Esophagus squamous epithelium (tissue), 5 donors: ENCODE data around the gene DUSP11. TPM values are rescaled to one million over a fixed set of nuclear protein-coding genes. Genes with fewer than 3 reads are reported as not detected.
"Not testable (repeated sequence)": the region's sequence is repeated elsewhere in the genome, so short reads cannot be mapped to it uniquely, and the experiment has no call there.

ENCODE experiments used
- DNase-seq: peaks from one replicate; lab custom pipeline; 2025; lab: John Stamatoyannopoulos, UW
- H3K27ac ChIP-seq, 4 donors: fragments of 200-600 bp; sonication (generic); one replicate each; pipeline ENCODE4 v1.5.1; 2016 to 2019; ENCODE audit warnings: mild to moderate bottlenecking in 1 of 4
- H3K27me3 ChIP-seq, 4 donors: fragments of 200-600 bp; sonication (generic); 1 replicate in 3 of 4; 2 replicates in 1 of 4; pipeline versions ENCODE4 v1.5.1 to v1.6.0; 2017 to 2021; ENCODE audit warnings: antibody characterized with exemption in 1 of 4
- H3K36me3 ChIP-seq, 3 donors: fragments of 200-600 bp; sonication (generic); one replicate each; pipeline ENCODE4 v1.5.1; 2016 to 2019
- H3K4me1 ChIP-seq, 3 donors: fragments of 200-600 bp; sonication (generic); one replicate each; pipeline ENCODE4 v1.5.1; 2017 to 2019
- H3K4me3 ChIP-seq, 4 donors: fragments of 200-600 bp; sonication (generic); 1 replicate in 3 of 4; 2 replicates in 1 of 4; pipeline ENCODE4 v1.5.1; 2016 to 2019; ENCODE audit warnings: mild to moderate bottlenecking in 2 of 4, moderate library complexity in 1 of 4
- H3K9me3 ChIP-seq, 3 donors: fragments of 200-600 bp; sonication (generic); one replicate each; pipeline ENCODE4 v1.5.1; 2016 to 2019
- POLR2A ChIP-seq, 4 donors: fragments of 450-650 bp; IDR thresholded peaks; one replicate each; pipeline ENCODE4 v1.6.1; 2017; ENCODE audit warnings: antibody characterized with exemption in 4 of 4, mild to moderate bottlenecking in 4 of 4, moderate library complexity in 3 of 4
- WGBS, 2 donors: methylation state at CpG; one replicate each; pipeline ENCODE4 v1.1.5; 2018; 5-methylcytosine and 5-hydroxymethylcytosine counted together
- intact Hi-C: fragments of 100-400 bp; cut with DNase I; formaldehyde crosslinking; loops from one replicate; pipeline ENCODE4 v1.15.0; 2022
- total RNA-seq, 4 donors: library from RNA; depleted of rRNA; stranded (reverse); fragments of >200 nt; gene quantifications; one replicate each; pipeline ENCODE4 v1.1.0, GENCODE V29; 2016
- TF ChIP-seq, protein P1 (sequence below), 6 experiments: fragments of 450-650 bp in 4 of 6; fragments of 200-600 bp in 2 of 6; sonication (generic) in 2 of 6; IDR thresholded peaks; one replicate each; pipeline ENCODE4 v1.5.1; 2016 to 2019; ENCODE audit warnings: antibody characterized with exemption in 6 of 6, mild to moderate bottlenecking in 4 of 6, moderate library complexity in 4 of 6
- donor health status: DM: yes; HTN: yes; CAD: no.

The DUSP11 gene
- total RNA-seq, 4 donors from 2014 or later: 24.5 to 48.2 (median 41.0) TPM

DNA sequence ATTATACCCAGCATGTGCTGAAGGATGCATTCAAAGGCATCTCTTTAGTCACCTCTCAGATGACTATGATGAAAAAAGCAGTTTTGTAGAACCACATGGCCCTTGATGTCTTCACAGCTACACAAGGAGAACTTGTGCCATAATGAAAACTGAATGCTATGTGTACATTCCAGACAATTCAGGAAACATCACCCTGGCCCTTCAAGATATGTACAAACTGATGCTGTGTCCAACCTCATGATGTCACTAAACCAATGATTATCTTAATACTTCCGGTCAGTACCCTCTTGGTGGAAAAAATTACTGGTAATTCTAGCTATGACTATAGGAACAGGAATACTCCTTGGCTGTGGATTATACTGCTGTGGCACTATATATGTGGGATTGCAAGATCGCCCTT is 20.0 kb downstream of the DUSP11 start:
- H3K36me3 ChIP-seq: peaks cover 0 to 100% (median 35%) of the 10 kb centered on the region in 3 donors
- no peaks in the 10 kb centered on the region for H3K27me3 ChIP-seq
- no peak for TF ChIP-seq POLR2A (IDR thresholded peaks at IDR 0.05)
- TF ChIP-seq, protein P1, sequence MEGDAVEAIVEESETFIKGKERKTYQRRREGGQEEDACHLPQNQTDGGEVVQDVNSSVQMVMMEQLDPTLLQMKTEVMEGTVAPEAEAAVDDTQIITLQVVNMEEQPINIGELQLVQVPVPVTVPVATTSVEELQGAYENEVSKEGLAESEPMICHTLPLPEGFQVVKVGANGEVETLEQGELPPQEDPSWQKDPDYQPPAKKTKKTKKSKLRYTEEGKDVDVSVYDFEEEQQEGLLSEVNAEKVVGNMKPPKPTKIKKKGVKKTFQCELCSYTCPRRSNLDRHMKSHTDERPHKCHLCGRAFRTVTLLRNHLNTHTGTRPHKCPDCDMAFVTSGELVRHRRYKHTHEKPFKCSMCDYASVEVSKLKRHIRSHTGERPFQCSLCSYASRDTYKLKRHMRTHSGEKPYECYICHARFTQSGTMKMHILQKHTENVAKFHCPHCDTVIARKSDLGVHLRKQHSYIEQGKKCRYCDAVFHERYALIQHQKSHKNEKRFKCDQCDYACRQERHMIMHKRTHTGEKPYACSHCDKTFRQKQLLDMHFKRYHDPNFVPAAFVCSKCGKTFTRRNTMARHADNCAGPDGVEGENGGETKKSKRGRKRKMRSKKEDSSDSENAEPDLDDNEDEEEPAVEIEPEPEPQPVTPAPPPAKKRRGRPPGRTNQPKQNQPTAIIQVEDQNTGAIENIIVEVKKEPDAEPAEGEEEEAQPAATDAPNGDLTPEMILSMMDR (IDR thresholded peaks at IDR 0.05): no peak
- H3K4me1 ChIP-seq: peaks cover 0 to 23% (median 0%) of the 10 kb centered on the region in 3 donors
- H3K4me3 ChIP-seq: no peak overlapping the region
- WGBS, 2 donors: 83 to 100% methylated on average over 2 of the region's 2 CpGs
- H3K27ac ChIP-seq: no peak overlapping the region
- intact Hi-C loops: no loop called here
- no peaks in the 10 kb centered on the region for H3K9me3 ChIP-seq
- DNase-seq: no peak

DNA sequence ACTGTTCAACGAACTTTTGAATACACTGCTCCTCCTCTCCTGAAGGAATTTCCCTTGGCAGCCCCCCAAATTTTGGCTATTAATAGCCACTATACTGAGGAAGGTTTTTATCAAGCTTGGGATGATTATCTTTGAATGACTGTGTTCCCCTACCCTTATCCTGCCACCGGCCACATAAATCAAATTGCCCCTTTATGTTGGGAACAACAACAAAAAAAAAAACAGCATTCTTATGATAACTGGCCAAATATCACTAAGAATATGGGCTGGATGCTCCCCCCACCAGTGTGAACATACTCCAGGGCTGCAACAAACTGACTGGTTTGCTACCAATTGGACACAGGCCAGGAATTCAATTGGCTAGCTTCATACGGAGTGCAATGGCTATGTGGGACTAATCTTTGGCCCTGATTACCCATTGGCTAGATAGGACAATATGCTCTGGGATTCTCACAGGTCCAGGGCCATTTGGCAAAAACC is 20.6 kb downstream of the DUSP11 start:
- H3K36me3 ChIP-seq: peaks cover 0 to 100% (median 30%) of the 10 kb centered on the region in 3 donors
- no peak overlapping the region for H3K27ac ChIP-seq
- DNase-seq: no peak
- H3K4me3 ChIP-seq: no peak overlapping the region
- 33 to 41% methylated on average over 3 of the region's 3 CpGs for WGBS, 2 donors
- intact Hi-C loops: no loop called here
- no peaks in the 10 kb centered on the region for H3K27me3 ChIP-seq
- no peaks in the 10 kb centered on the region for H3K9me3 ChIP-seq
- TF ChIP-seq, protein P1 (IDR thresholded peaks at IDR 0.05): no peak
- no peak for TF ChIP-seq POLR2A (IDR thresholded peaks at IDR 0.05)
- H3K4me1 ChIP-seq: peaks cover 0 to 17% (median 0%) of the 10 kb centered on the region in 3 donors

DNA sequence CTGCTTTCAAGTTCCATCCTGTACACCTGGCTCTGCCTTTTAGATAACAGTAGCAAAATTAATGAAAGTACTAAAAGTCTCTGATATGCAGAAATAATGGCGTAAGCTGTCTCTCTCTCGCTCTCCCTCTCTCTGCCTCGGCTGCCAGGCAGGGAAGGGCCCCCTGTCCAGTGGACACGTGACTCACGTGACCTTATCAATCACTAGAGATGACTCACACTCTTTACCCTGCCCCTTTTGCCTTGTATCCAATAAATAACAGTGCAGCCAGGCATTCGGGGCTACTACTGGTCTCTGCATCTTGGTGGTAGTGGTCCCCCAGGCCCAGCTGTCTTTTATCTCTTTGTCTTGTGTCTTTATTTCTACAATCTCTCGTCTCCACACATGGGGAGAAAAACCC is 25.6 kb downstream of the DUSP11 start:
- intact Hi-C loops, H3K4me1 ChIP-seq, H3K9me3 ChIP-seq, H3K27me3 ChIP-seq, H3K4me3 ChIP-seq, H3K27ac ChIP-seq, DNase-seq: not testable (repeated sequence)
- H3K36me3 ChIP-seq: peaks cover 0 to 96% (median 20%) of the 10 kb centered on the region in 3 donors
- WGBS, 2 donors: 78 to 81% methylated on average over 7 of the region's 7 CpGs

DNA sequence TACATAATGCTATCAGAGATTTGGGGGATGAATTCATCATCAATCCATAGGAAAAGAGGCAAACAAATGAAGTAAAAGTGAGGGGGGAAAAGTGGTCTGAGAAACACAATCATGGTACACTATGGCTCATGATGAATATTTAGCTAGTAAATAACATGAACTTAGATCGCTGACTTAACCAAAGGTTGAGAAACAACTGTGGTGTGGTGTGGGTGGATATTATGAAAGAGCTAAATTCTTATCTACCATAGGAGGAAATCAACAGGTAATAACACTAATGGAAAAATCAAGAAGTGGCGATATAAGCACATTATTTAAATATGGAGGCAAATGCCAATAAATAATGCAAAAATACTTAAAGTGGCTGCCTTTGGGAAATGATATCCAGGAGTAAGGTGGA is 30.6 kb downstream of the DUSP11 start:
- Histone ChIP-seq H3K9me3 (no peaks in the 10 kb centered on the region), H3K36me3 (peaks cover 0 to 85% (median 16%) of the 10 kb centered on the region in 3 donors), H3K4me3 (no peak overlapping the region), H3K27me3 (no peaks in the 10 kb centered on the region), H3K27ac (no peak overlapping the region), H3K4me1 (no peaks in the 10 kb centered on the region)
- 90 to 91% methylated on average over 2 of the region's 2 CpGs for WGBS, 2 donors
- intact Hi-C loops: no loop called here
- TF ChIP-seq POLR2A (IDR thresholded peaks at IDR 0.05): no peak
- TF ChIP-seq, protein P1 (IDR thresholded peaks at IDR 0.05): no peak
- DNase-seq: no peak

DNA sequence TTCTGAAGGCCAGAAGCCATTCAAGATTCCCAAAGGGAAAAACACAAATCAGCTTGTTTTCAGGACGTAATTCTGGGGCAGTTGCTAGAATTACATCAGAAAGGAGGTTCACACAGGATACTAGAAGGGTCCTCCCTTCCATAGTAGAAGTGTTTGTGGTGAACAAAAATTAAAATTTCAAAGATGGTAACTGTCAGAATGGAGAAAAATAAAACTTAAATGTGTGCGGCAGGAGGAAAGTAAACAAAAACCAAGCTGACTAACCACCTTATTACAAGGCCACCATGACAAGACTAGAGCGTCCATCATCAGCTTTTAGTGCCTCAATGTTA is 33.1 kb downstream of the DUSP11 start:
- intact Hi-C loops: no loop called here
- Histone ChIP-seq H3K27ac (no peak overlapping the region), H3K4me3 (no peak overlapping the region), H3K4me1 (no peaks in the 10 kb centered on the region), H3K27me3 (no peaks in the 10 kb centered on the region), H3K9me3 (no peaks in the 10 kb centered on the region), H3K36me3 (peaks cover 0 to 85% (median 13%) of the 10 kb centered on the region in 3 donors)
- TF ChIP-seq, protein P1 (IDR thresholded peaks at IDR 0.05): no peak
- TF ChIP-seq POLR2A (IDR thresholded peaks at IDR 0.05): no peak
- WGBS, 2 donors: 83 to 96% methylated on average over 3 of the region's 3 CpGs
- DNase-seq: no peak
